ENCODE data around the gene AUTS2.

The AUTS2 gene

GRCh38 chr7:69654381-69654780, 56.1 kb downstream of the AUTS2 start:
- no peak overlapping the region for H3K4me2 ChIP-seq (ENCODE audit: low read length)
- H3K79me1 ChIP-seq (ENCODE audit: low read length), result peaks cover 8% of the 10 kb centered on the region
- no peak for DNase-seq
- H3K56ac ChIP-seq (ENCODE audit: low read length), result no peak overlapping the region
- H3K4ac ChIP-seq (ENCODE audit: low read depth, low read length), result no peak overlapping the region
- no peak overlapping the region for H3K4me3 ChIP-seq (ENCODE audit: low read length)
- H3K36me3 ChIP-seq (ENCODE audit: control insufficient read depth, insufficient read depth, low read length), result no peaks in the 10 kb centered on the region
- H3K9ac ChIP-seq (ENCODE audit: low read length), result no peak overlapping the region
- H2AK5ac ChIP-seq (ENCODE audit: low read length), result peak overlapping the region; percentile 86
- peaks cover 25% of the 10 kb centered on the region for H3K4me1 ChIP-seq (ENCODE audit: control insufficient read depth, low read depth, low read length)
- H3K18ac ChIP-seq (ENCODE audit: low read length), result no peak overlapping the region
- no peaks in the 10 kb centered on the region for H3K27me3 ChIP-seq (ENCODE audit: insufficient read depth, low read length, poor library complexity)
- no peak overlapping the region for H4K8ac ChIP-seq (ENCODE audit: low read depth, low read length)
- H2BK15ac ChIP-seq (replicated peaks; ENCODE audit: low read depth), result no peak overlapping the region
- no peak overlapping the region for H2BK120ac ChIP-seq (ENCODE audit: low read depth, low read length)
- no peaks in the 10 kb centered on the region for H3K79me2 ChIP-seq (ENCODE audit: control insufficient read depth, insufficient read depth, low read length)
- H4K5ac ChIP-seq (ENCODE audit: low read length), result no peak overlapping the region
- H3K27ac ChIP-seq (ENCODE audit: low read depth, low read length), result no peak overlapping the region
- no peak overlapping the region for H2BK5ac ChIP-seq (ENCODE audit: low read length)
- WGBS (ENCODE audit: extremely low coverage, insufficient coverage, low lambda C conversion rate), result no CpG with 5 or more reads among the region's 2 CpGs
- peak overlapping the region; percentile 30 for H3K23ac ChIP-seq (ENCODE audit: low read length)

GRCh38 chr7:69654849-69655707, 56.8 kb downstream of the AUTS2 start:
- H4K8ac ChIP-seq (ENCODE audit: low read depth, low read length), result no peak overlapping the region
- no peak overlapping the region for H4K5ac ChIP-seq (ENCODE audit: low read length)
- H2AK5ac ChIP-seq (ENCODE audit: low read length), result no peak overlapping the region
- H3K4me3 ChIP-seq (ENCODE audit: low read length), result no peak overlapping the region
- no peak overlapping the region for H3K4me2 ChIP-seq (ENCODE audit: low read length)
- no peaks in the 10 kb centered on the region for H3K36me3 ChIP-seq (ENCODE audit: control insufficient read depth, insufficient read depth, low read length)
- peaks cover 25% of the 10 kb centered on the region for H3K4me1 ChIP-seq (ENCODE audit: control insufficient read depth, low read depth, low read length)
- H3K18ac ChIP-seq (ENCODE audit: low read length), result peak overlapping the region; percentile 77
- no peak overlapping the region for H3K27ac ChIP-seq (ENCODE audit: low read depth, low read length)
- H2BK5ac ChIP-seq (ENCODE audit: low read length), result no peak overlapping the region
- H3K79me1 ChIP-seq (ENCODE audit: low read length), result peaks cover 8% of the 10 kb centered on the region
- no peaks in the 10 kb centered on the region for H3K27me3 ChIP-seq (ENCODE audit: insufficient read depth, low read length, poor library complexity)
- H3K79me2 ChIP-seq (ENCODE audit: control insufficient read depth, insufficient read depth, low read length), result no peaks in the 10 kb centered on the region
- no CpG with 5 or more reads among the region's 6 CpGs for WGBS (ENCODE audit: extremely low coverage, insufficient coverage, low lambda C conversion rate)
- peak overlapping the region; percentile 89 for H2BK120ac ChIP-seq (ENCODE audit: low read depth, low read length)
- no peak for DNase-seq
- no peak overlapping the region for H3K9ac ChIP-seq (ENCODE audit: low read length)
- no peak overlapping the region for H3K23ac ChIP-seq (ENCODE audit: low read length)
- no peak overlapping the region for H3K4ac ChIP-seq (ENCODE audit: low read depth, low read length)
- H2BK15ac ChIP-seq (replicated peaks; ENCODE audit: low read depth), result no peak overlapping the region
- no peak overlapping the region for H3K56ac ChIP-seq (ENCODE audit: low read length)

GRCh38 chr7:69656077-69656476, 57.8 kb downstream of the AUTS2 start:
- Histone ChIP-seq H3K18ac (ENCODE audit: low read length) (peak overlapping the region; percentile 92), H3K27me3 (ENCODE audit: insufficient read depth, low read length, poor library complexity) (no peaks in the 10 kb centered on the region), H2BK15ac (replicated peaks; ENCODE audit: low read depth) (no peak overlapping the region), H3K56ac (ENCODE audit: low read length) (no peak overlapping the region), H3K36me3 (ENCODE audit: control insufficient read depth, insufficient read depth, low read length) (no peaks in the 10 kb centered on the region), H3K79me1 (ENCODE audit: low read length) (peaks cover 7% of the 10 kb centered on the region), H2AK5ac (ENCODE audit: low read length) (no peak overlapping the region), H3K4me2 (ENCODE audit: low read length) (no peak overlapping the region), H4K5ac (ENCODE audit: low read length) (no peak overlapping the region), H3K27ac (ENCODE audit: low read depth, low read length) (no peak overlapping the region), H3K9ac (ENCODE audit: low read length) (no peak overlapping the region), H2BK5ac (ENCODE audit: low read length) (no peak overlapping the region), H4K8ac (ENCODE audit: low read depth, low read length) (no peak overlapping the region), H3K23ac (ENCODE audit: low read length) (no peak overlapping the region), H2BK120ac (ENCODE audit: low read depth, low read length) (peak overlapping the region; percentile 90), H3K79me2 (ENCODE audit: control insufficient read depth, insufficient read depth, low read length) (no peaks in the 10 kb centered on the region), H3K4ac (ENCODE audit: low read depth, low read length) (peak overlapping the region; percentile 36), H3K4me3 (ENCODE audit: low read length) (no peak overlapping the region), H3K4me1 (ENCODE audit: control insufficient read depth, low read depth, low read length) (peaks cover 19% of the 10 kb centered on the region)
- DNase-seq, result no peak
- WGBS (ENCODE audit: extremely low coverage, insufficient coverage, low lambda C conversion rate), result no CpG with 5 or more reads among the region's 2 CpGs

DNA sequence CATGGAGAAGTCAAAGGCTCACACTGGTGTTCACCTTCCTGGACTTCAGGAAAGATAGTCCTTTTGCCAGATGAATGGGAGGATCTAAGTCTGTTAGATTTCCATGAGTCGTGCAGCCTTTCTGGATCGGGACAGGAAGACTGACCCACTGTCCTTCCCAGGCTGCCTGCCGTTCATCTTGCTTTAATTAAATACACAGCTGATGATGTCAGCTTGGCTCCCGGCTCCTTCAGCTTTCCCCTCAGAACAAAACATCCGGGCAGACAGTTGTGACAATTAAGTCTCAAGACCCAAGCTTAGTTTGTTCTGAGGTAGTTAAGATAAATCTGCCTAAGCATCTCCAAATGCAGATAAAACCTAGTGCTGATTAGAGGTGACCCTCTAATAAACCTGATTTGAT, 58.6 kb downstream of the AUTS2 start:
- no peak overlapping the region for H3K23ac ChIP-seq (ENCODE audit: low read length)
- peak overlapping the region; percentile 73 for H4K5ac ChIP-seq (ENCODE audit: low read length)
- H3K18ac ChIP-seq (ENCODE audit: low read length), result peak overlapping the region; percentile 41
- no CpG with 5 or more reads among the region's 5 CpGs for WGBS (ENCODE audit: extremely low coverage, insufficient coverage, low lambda C conversion rate)
- H3K4me2 ChIP-seq (ENCODE audit: low read length), result no peak overlapping the region
- H2AK5ac ChIP-seq (ENCODE audit: low read length), result no peak overlapping the region
- H3K56ac ChIP-seq (ENCODE audit: low read length), result peak overlapping the region; percentile 17
- peak overlapping the region; percentile 41 for H3K27ac ChIP-seq (ENCODE audit: low read depth, low read length)
- peak overlapping the region; percentile 25 for H3K9ac ChIP-seq (ENCODE audit: low read length)
- no peak overlapping the region for H3K4ac ChIP-seq (ENCODE audit: low read depth, low read length)
- peak; percentile 88 for DNase-seq
- peak overlapping the region; percentile 7 for H2BK5ac ChIP-seq (ENCODE audit: low read length)
- no peaks in the 10 kb centered on the region for H3K36me3 ChIP-seq (ENCODE audit: control insufficient read depth, insufficient read depth, low read length)
- peaks cover 16% of the 10 kb centered on the region for H3K4me1 ChIP-seq (ENCODE audit: control insufficient read depth, low read depth, low read length)
- peak overlapping the region; percentile 3 for H4K8ac ChIP-seq (ENCODE audit: low read depth, low read length)
- H2BK15ac ChIP-seq (replicated peaks; ENCODE audit: low read depth), result no peak overlapping the region
- no peaks in the 10 kb centered on the region for H3K79me2 ChIP-seq (ENCODE audit: control insufficient read depth, insufficient read depth, low read length)
- peaks cover 7% of the 10 kb centered on the region for H3K79me1 ChIP-seq (ENCODE audit: low read length)
- no peaks in the 10 kb centered on the region for H3K27me3 ChIP-seq (ENCODE audit: insufficient read depth, low read length, poor library complexity)
- peak overlapping the region; percentile 23 for H2BK120ac ChIP-seq (ENCODE audit: low read depth, low read length)
- no peak overlapping the region for H3K4me3 ChIP-seq (ENCODE audit: low read length)

DNA sequence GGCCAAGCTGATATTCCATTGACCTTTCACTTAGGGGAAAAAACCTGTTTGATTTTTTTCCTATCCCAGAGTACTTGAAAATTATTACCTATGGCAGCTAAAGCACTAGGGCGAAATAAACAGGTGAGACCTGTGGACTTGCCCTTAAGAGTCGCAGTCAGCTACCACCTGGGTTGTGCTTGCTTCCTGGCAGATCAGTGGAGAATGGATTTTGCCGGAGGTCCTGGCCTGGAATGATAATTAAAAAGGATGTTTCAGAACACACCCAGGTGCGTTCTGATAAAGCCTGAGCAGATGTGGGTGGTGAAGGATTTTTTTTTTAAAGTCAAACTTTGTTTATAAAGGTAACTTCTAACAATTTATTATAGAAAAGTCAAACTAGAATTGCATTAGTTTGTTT, 59.1 kb downstream of the AUTS2 start:
- WGBS (ENCODE audit: extremely low coverage, insufficient coverage, low lambda C conversion rate), result no CpG with 5 or more reads among the region's 4 CpGs
- peak overlapping the region; percentile 41 for H3K27ac ChIP-seq (ENCODE audit: low read depth, low read length)
- no peaks in the 10 kb centered on the region for H3K79me2 ChIP-seq (ENCODE audit: control insufficient read depth, insufficient read depth, low read length)
- no peaks in the 10 kb centered on the region for H3K36me3 ChIP-seq (ENCODE audit: control insufficient read depth, insufficient read depth, low read length)
- no peak overlapping the region for H3K4me3 ChIP-seq (ENCODE audit: low read length)
- no peak overlapping the region for H2AK5ac ChIP-seq (ENCODE audit: low read length)
- H3K18ac ChIP-seq (ENCODE audit: low read length), result no peak overlapping the region
- peaks cover 12% of the 10 kb centered on the region for H3K4me1 ChIP-seq (ENCODE audit: control insufficient read depth, low read depth, low read length)
- H3K79me1 ChIP-seq (ENCODE audit: low read length), result peaks cover 7% of the 10 kb centered on the region
- H3K9ac ChIP-seq (ENCODE audit: low read length), result no peak overlapping the region
- no peak overlapping the region for H3K4ac ChIP-seq (ENCODE audit: low read depth, low read length)
- no peak overlapping the region for H4K8ac ChIP-seq (ENCODE audit: low read depth, low read length)
- no peak overlapping the region for H2BK5ac ChIP-seq (ENCODE audit: low read length)
- H3K27me3 ChIP-seq (ENCODE audit: insufficient read depth, low read length, poor library complexity), result no peaks in the 10 kb centered on the region
- no peak for DNase-seq
- no peak overlapping the region for H4K5ac ChIP-seq (ENCODE audit: low read length)
- no peak overlapping the region for H2BK15ac ChIP-seq (replicated peaks; ENCODE audit: low read depth)
- no peak overlapping the region for H3K4me2 ChIP-seq (ENCODE audit: low read length)
- no peak overlapping the region for H3K56ac ChIP-seq (ENCODE audit: low read length)
- H3K23ac ChIP-seq (ENCODE audit: low read length), result no peak overlapping the region
- no peak overlapping the region for H2BK120ac ChIP-seq (ENCODE audit: low read depth, low read length)

All from mesendoderm (in vitro differentiated cells).